Gastrocnemius medialis (tissue), 4 donors: ENCODE results near the gene DOLPP1.

Experiments
- POLR2A ChIP-seq, 2 donors: fragments of 450-650 bp; IDR thresholded peaks; one replicate each; pipeline ENCODE4 v1.6.1; 2017; ENCODE audit warnings: antibody characterized with exemption in 2 of 2, mild to moderate bottlenecking in 2 of 2, moderate library complexity in 2 of 2
- TF ChIP-seq, protein P1 (sequence below), 5 experiments: fragments of 450-650 bp in 3 of 5; fragments of 200-600 bp in 2 of 5; sonication (generic) in 2 of 5; IDR thresholded peaks in 4 of 5; conservative IDR thresholded peaks in 1 of 5; 1 replicate in 4 of 5; 2 replicates in 1 of 5; pipeline ENCODE4 v1.5.1; 2016 to 2019; ENCODE audit warnings: antibody characterized with exemption in 5 of 5, mild to moderate bottlenecking in 3 of 5, moderate library complexity in 3 of 5

DNA sequence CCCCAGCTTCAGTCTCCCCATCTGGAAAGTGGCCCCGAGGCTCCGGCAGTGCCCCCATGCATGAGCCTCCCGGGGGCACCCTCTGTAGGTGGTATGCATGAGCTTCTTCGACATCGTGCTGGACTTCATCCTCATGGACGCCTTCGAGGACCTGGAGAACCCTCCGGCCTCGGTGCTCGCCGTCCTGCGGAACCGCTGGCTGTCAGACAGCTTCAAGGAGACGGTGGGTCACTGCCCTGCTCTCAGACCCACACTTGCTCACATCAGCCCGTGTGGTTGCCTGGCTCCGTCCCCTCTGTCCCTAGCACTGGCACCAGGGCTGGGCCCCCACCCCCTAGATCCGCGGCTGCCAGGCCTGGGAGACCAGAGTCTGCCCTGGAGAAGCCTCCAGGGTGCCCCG lies 12.8 kb upstream of the DOLPP1 start:
- TF ChIP-seq, protein P1, sequence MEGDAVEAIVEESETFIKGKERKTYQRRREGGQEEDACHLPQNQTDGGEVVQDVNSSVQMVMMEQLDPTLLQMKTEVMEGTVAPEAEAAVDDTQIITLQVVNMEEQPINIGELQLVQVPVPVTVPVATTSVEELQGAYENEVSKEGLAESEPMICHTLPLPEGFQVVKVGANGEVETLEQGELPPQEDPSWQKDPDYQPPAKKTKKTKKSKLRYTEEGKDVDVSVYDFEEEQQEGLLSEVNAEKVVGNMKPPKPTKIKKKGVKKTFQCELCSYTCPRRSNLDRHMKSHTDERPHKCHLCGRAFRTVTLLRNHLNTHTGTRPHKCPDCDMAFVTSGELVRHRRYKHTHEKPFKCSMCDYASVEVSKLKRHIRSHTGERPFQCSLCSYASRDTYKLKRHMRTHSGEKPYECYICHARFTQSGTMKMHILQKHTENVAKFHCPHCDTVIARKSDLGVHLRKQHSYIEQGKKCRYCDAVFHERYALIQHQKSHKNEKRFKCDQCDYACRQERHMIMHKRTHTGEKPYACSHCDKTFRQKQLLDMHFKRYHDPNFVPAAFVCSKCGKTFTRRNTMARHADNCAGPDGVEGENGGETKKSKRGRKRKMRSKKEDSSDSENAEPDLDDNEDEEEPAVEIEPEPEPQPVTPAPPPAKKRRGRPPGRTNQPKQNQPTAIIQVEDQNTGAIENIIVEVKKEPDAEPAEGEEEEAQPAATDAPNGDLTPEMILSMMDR (IDR thresholded peaks at IDR 0.05 in 4 of 5, conservative IDR thresholded peaks at IDR 0.05 in 1 of 5): no peak
- TF ChIP-seq POLR2A (IDR thresholded peaks at IDR 0.05): no peak
